Activated B cell treated with CpG ODN at 0.5 μM for 24 hours (primary cell): Measurements from ENCODE around the gene SLC38A3. TPM values are rescaled to one million over a fixed set of nuclear protein-coding genes. Genes with fewer than 3 reads are reported as not detected.

Source experiments
- ATAC-seq: fragments of 200-7000 bp; cut with Tn5 transposase; one replicate; pipeline ENCODE4 v1.10.0; 2021; ENCODE audit warnings: low read depth, mild to moderate bottlenecking, moderate library complexity
- CTCF ChIA-PET: fragments of 350-600 bp; sonication (Branson Sonifier 250); formaldehyde crosslinking; loops from one replicate; lab custom pipeline; 2021; ENCODE audit warnings: antibody characterized with exemption; lab: Charles Lee
- POLR2A ChIA-PET: fragments of 350-600 bp; sonication (Branson Sonifier 250); formaldehyde crosslinking; loops from one replicate; lab custom pipeline; 2021; ENCODE audit warnings: antibody characterized with exemption; lab: Charles Lee
- DNase-seq: peaks from one replicate; pipeline ENCODE4 v3.0.0; 2022
- H3K27ac Mint-ChIP-seq: one replicate; pipeline ENCODE4 v1.8.0; 2020; ENCODE audit warnings: mixed read lengths
- H3K27me3 Mint-ChIP-seq: one replicate; pipeline ENCODE4 v1.8.0; 2021; ENCODE audit warnings: mixed read lengths
- H3K36me3 Mint-ChIP-seq: one replicate; pipeline ENCODE4 v1.8.0; 2021; ENCODE audit warnings: low read depth, mixed read lengths
- H3K4me1 Mint-ChIP-seq: one replicate; pipeline ENCODE4 v1.8.0; 2021; ENCODE audit warnings: mixed read lengths
- H3K4me3 Mint-ChIP-seq: one replicate; pipeline ENCODE4 v1.8.0; 2020; ENCODE audit warnings: mild to moderate bottlenecking, mixed read lengths
- H3K9me3 Mint-ChIP-seq: one replicate; pipeline ENCODE4 v1.8.0; 2020; ENCODE audit warnings: mixed read lengths
- CTCF ChIP-seq: fragments of 200-600 bp; IDR thresholded peaks from one replicate; pipeline ENCODE4 v1.8.0; 2022; ENCODE audit warnings: antibody characterized with exemption, mild to moderate bottlenecking
- intact Hi-C: fragments of 100-400 bp; cut with micrococcal nuclease; formaldehyde crosslinking; loops from one replicate; pipeline ENCODE4 v1.15.1; 2024
- total RNA-seq: library from RNA; stranded (reverse); gene quantifications from 2 replicates; pipeline ENCODE4 v1.2.3, GENCODE V29; 2022

SLC38A3 gene
- total RNA-seq, 1 donor from 2014 or later, result not detected

GRCh38 chr3:50212971-50213370, 7.9 kb downstream of the SLC38A3 start:
- no peak for TF ChIP-seq CTCF
- H3K27ac Mint-ChIP-seq, result no peak overlapping the region
- intact Hi-C loops, result no loop called here
- peaks cover 5% of the 10 kb centered on the region for H3K27me3 Mint-ChIP-seq
- ChIA-PET POLR2A (no interaction called here), CTCF (no interaction called here)
- H3K36me3 Mint-ChIP-seq, result no peaks in the 10 kb centered on the region
- no peaks in the 10 kb centered on the region for H3K4me1 Mint-ChIP-seq
- no peak overlapping the region for H3K4me3 Mint-ChIP-seq
- ATAC-seq (no peak), DNase-seq (no peak)
- H3K9me3 Mint-ChIP-seq, result no peaks in the 10 kb centered on the region

- H3K9me3 Mint-ChIP-seq, result no peaks in the 10 kb centered on the region
- ATAC-seq, result no peak
- intact Hi-C loops, result no loop called here
Observed at GRCh38 chr3:50213373-50213772, 8.3 kb downstream of the SLC38A3 start.

GRCh38 chr3:50214824-50215223, 9.8 kb downstream of the SLC38A3 start:
- POLR2A ChIA-PET, result no interaction called here
- Mint-ChIP-seq H3K4me1 (no peaks in the 10 kb centered on the region), H3K4me3 (no peak overlapping the region)

More at GRCh38 chr3:50213373-50213772, 8.3 kb downstream of the SLC38A3 start:
- Mint-ChIP-seq H3K27ac (no peak overlapping the region), H3K36me3 (no peaks in the 10 kb centered on the region), H3K27me3 (peaks cover 6% of the 10 kb centered on the region), H3K4me3 (no peak overlapping the region), H3K4me1 (no peaks in the 10 kb centered on the region)
- ChIA-PET POLR2A (no interaction called here), CTCF (no interaction called here)
- no peak for TF ChIP-seq CTCF
- DNase-seq, result no peak

GRCh38 chr3:50215529-50215928, 10.5 kb downstream of the SLC38A3 start:
- Mint-ChIP-seq H3K9me3 (no peaks in the 10 kb centered on the region), H3K36me3 (no peaks in the 10 kb centered on the region), H3K27me3 (peaks cover 5% of the 10 kb centered on the region), H3K4me1 (no peaks in the 10 kb centered on the region), H3K27ac (no peak overlapping the region), H3K4me3 (no peak overlapping the region)
- no peak for DNase-seq
- intact Hi-C loops, result no loop called here
- no peak for TF ChIP-seq CTCF
- POLR2A ChIA-PET, result no interaction called here
- ATAC-seq, result no peak
- CTCF ChIA-PET, result interaction anchor here (1.4 kb wide), 1 partner anchor 10 kb away, joined by 6 read pairs; no protein-coding TSS in a partner anchor

More at GRCh38 chr3:50214824-50215223, 9.8 kb downstream of the SLC38A3 start:
- H3K27ac Mint-ChIP-seq, result no peak overlapping the region
- DNase-seq, result no peak
- H3K9me3 Mint-ChIP-seq, result no peaks in the 10 kb centered on the region
- intact Hi-C loops, result no loop called here
- TF ChIP-seq CTCF, result no peak
- no peak for ATAC-seq
- H3K36me3 Mint-ChIP-seq, result no peaks in the 10 kb centered on the region
- CTCF ChIA-PET, result interaction anchor here (1.4 kb wide), 1 partner anchor 11 kb away, joined by 6 read pairs; no protein-coding TSS in a partner anchor
- peaks cover 5% of the 10 kb centered on the region for H3K27me3 Mint-ChIP-seq

GRCh38 chr3:50217681-50218080, 12.6 kb downstream of the SLC38A3 start:
- no peak overlapping the region for H3K27ac Mint-ChIP-seq
- DNase-seq, result no peak
- intact Hi-C loops, result no loop called here
- TF ChIP-seq CTCF, result no peak
- H3K9me3 Mint-ChIP-seq, result no peaks in the 10 kb centered on the region
- H3K36me3 Mint-ChIP-seq, result no peaks in the 10 kb centered on the region
- ChIA-PET CTCF (interaction anchor here (3.2 kb wide), 1 partner anchor 23 kb away, joined by 13 read pairs; no protein-coding TSS in a partner anchor), POLR2A (no interaction called here)
- H3K4me1 Mint-ChIP-seq, result no peaks in the 10 kb centered on the region
- no peak overlapping the region for H3K4me3 Mint-ChIP-seq
- ATAC-seq, result no peak
- peaks cover 5% of the 10 kb centered on the region for H3K27me3 Mint-ChIP-seq
